ENCODE results near the gene CKLF. TPM values are rescaled to one million over a fixed set of nuclear protein-coding genes. Genes with fewer than 3 reads are reported as not detected.
A peak's percentile ranks its signal among the peaks of the same experiment; 100 is the strongest.
"Not testable (repeated sequence)": the region's sequence is repeated elsewhere in the genome, so short reads cannot be mapped to it uniquely, and the experiment has no call there.

CKLF gene
- total RNA-seq, 4 donors from 2014 or later, result 13.1 to 31.5 (median 17.9) TPM

- H3K4me3 ChIP-seq, result no peak overlapping the region
- peaks cover 0 to 46% of the 10 kb centered on the region in 2 donors for H3K36me3 ChIP-seq
- H3K27me3 ChIP-seq, result peaks cover 21% of the 10 kb centered on the region
- peak overlapping the region in 1 of 4 donors; percentile 54 for H3K27ac ChIP-seq
- no peaks in the 10 kb centered on the region for H3K9me3 ChIP-seq
- TF ChIP-seq POLR2AphosphoS5 (IDR thresholded peaks at IDR 0.05) (peak; percentile 24), EP300 (IDR thresholded peaks at IDR 0.05) (no peak), POLR2A (IDR thresholded peaks at IDR 0.05) (no peak), CTCF (IDR thresholded peaks at IDR 0.05) (peak in 3 of 4 experiments; percentile 81 to 95 (median 85))
- peaks cover 0 to 50% (median 17%) of the 10 kb centered on the region in 3 donors for H3K4me1 ChIP-seq
- ATAC-seq, result peak; percentile 69
- WGBS, 2 donors (ENCODE audit: low coverage in 1 of 2), result 38% methylated on average over 3 of the region's 17 CpGs; no CpG with 5 or more reads in 1 of the 2 donors
Observed at GRCh38 chr16:66608241-66609138, 56.1 kb downstream of the CKLF start.

- Histone ChIP-seq H3K4me1 (peaks cover 0 to 43% (median 11%) of the 10 kb centered on the region in 3 donors), H3K36me3 (peaks cover 0 to 52% of the 10 kb centered on the region in 2 donors), H3K9me3 (no peaks in the 10 kb centered on the region), H3K4me3 (no peak overlapping the region), H3K27me3 (peaks cover 16% of the 10 kb centered on the region), H3K27ac (peak overlapping the region in 1 of 4 donors; percentile 54)
- TF ChIP-seq EP300 (IDR thresholded peaks at IDR 0.05), result no peak
- TF ChIP-seq POLR2AphosphoS5 (IDR thresholded peaks at IDR 0.05), result no peak
- no peak for TF ChIP-seq CTCF (IDR thresholded peaks at IDR 0.05)
- no peak for TF ChIP-seq POLR2A (IDR thresholded peaks at IDR 0.05)
- no CpG with 5 or more reads among the region's 12 CpGs for WGBS, 2 donors (ENCODE audit: low coverage in 1 of 2)
- no peak for ATAC-seq
Observed at GRCh38 chr16:66609139-66609510, 56.7 kb downstream of the CKLF start.

- 82% methylated on average over 9 of the region's 14 CpGs; no CpG with 5 or more reads in 1 of the 2 donors for WGBS, 2 donors (ENCODE audit: low coverage in 1 of 2)
- H3K27me3 ChIP-seq, result peaks cover 4% of the 10 kb centered on the region
- H3K27ac ChIP-seq, result no peak overlapping the region
- H3K9me3 ChIP-seq, result no peaks in the 10 kb centered on the region
- H3K4me3 ChIP-seq, result no peak overlapping the region
- TF ChIP-seq EP300 (IDR thresholded peaks at IDR 0.05), result no peak
- no peak for TF ChIP-seq CTCF (IDR thresholded peaks at IDR 0.05)
- no peak for TF ChIP-seq POLR2AphosphoS5 (IDR thresholded peaks at IDR 0.05)
- TF ChIP-seq POLR2A (IDR thresholded peaks at IDR 0.05), result no peak
- no peak for ATAC-seq
- H3K36me3 ChIP-seq, result peaks cover 0 to 60% of the 10 kb centered on the region in 2 donors
- peaks cover 0 to 32% (median 11%) of the 10 kb centered on the region in 3 donors for H3K4me1 ChIP-seq
Observed at GRCh38 chr16:66610111-66610820, 57.9 kb downstream of the CKLF start.

DNA sequence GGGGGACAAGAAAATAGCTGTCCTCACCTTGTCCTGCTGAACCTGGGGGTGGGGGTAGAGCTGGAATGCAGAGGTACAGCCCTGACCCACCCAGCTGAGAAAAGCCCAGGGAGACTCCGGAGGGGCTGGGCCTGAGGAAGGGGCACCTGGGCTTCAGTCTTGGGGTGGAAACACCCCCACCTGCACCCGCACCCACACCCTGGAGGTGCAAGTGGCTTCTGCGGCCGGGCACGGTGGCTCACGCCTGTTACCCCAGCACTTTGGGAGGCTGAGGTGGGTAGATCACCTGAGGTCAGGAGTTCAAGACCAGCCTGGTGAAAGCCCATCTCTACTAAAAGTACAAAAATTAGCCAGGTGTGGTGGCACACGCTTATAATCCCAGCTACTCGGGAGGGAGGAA, 59.5 kb downstream of the CKLF start:
- peaks cover 0 to 60% of the 10 kb centered on the region in 2 donors for H3K36me3 ChIP-seq
- WGBS, 2 donors (ENCODE audit: low coverage in 1 of 2), result 85 to 98% methylated on average over 2 to 4 of the region's 8 CpGs

GRCh38 chr16:66612422-66612821, 60.0 kb downstream of the CKLF start:
- Histone ChIP-seq H3K4me1 (peaks cover 0 to 14% (median 7%) of the 10 kb centered on the region in 3 donors), H3K4me3 (no peak overlapping the region), H3K27me3 (no peaks in the 10 kb centered on the region), H3K36me3 (peaks cover 0 to 60% of the 10 kb centered on the region in 2 donors), H3K9me3 (no peaks in the 10 kb centered on the region), H3K27ac (no peak overlapping the region)
- no peak for ATAC-seq
- no peak for TF ChIP-seq POLR2AphosphoS5 (IDR thresholded peaks at IDR 0.05)
- no peak for TF ChIP-seq CTCF (IDR thresholded peaks at IDR 0.05)
- no peak for TF ChIP-seq EP300 (IDR thresholded peaks at IDR 0.05)
- TF ChIP-seq POLR2A (IDR thresholded peaks at IDR 0.05), result no peak
- WGBS, 2 donors (ENCODE audit: low coverage in 1 of 2), result 93% methylated on average over 4 of the region's 14 CpGs; no CpG with 5 or more reads in 1 of the 2 donors

More for the DNA sequence above, 59.5 kb downstream of the CKLF start:
- H3K27me3 ChIP-seq, H3K27ac ChIP-seq, H3K4me3 ChIP-seq, ATAC-seq, H3K9me3 ChIP-seq: not testable (repeated sequence)
- peaks cover 0 to 16% (median 7%) of the 10 kb centered on the region in 3 donors for H3K4me1 ChIP-seq
